NCI-H2171 (cell line): ENCODE data around the gene RPL34.
A peak's percentile ranks its signal among the peaks of the same experiment; 100 is the strongest.
"Not testable (repeated sequence)": the region's sequence is repeated elsewhere in the genome, so short reads cannot be mapped to it uniquely, and the experiment has no call there.

Experiments used
- DNase-seq: peaks from one replicate; lab custom pipeline; 2025; lab: John Stamatoyannopoulos, UW

Gene RPL34

GRCh38 chr4:108620101-108620932 lies at the start of gene RPL34:
RPL34 (plus strand) TSS chr4:108620576; CDS start chr4:108621960, 1,384 bp downstream.
- peak; percentile 85 for DNase-seq

DNA sequence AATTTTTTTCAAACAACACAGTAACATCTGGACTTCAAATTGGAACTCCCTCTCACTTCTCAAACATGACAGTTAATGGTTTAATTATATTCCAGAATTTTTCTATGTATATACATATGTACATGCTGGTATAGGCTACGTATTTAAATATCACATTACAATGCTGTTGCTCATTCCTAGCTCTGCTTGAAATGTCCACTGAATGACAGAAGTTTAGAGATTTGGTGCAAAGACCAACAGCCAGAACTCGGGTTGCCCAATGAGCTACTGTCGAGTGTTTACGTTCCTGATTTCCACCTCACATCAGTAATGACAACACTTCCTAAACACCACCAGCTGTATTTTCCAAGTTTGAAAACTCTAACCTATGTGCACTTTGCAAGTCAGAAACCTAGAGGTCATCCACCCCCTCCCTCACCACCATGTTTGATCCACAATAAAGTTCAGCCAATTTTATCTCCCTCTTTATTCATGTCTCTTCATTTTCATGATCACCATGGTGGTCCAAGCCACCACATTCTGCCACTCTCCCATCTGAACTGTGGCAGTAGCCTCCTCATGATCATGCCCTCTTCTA lies 49.3 kb upstream of the RPL34 start:
- DNase-seq: no peak

DNA sequence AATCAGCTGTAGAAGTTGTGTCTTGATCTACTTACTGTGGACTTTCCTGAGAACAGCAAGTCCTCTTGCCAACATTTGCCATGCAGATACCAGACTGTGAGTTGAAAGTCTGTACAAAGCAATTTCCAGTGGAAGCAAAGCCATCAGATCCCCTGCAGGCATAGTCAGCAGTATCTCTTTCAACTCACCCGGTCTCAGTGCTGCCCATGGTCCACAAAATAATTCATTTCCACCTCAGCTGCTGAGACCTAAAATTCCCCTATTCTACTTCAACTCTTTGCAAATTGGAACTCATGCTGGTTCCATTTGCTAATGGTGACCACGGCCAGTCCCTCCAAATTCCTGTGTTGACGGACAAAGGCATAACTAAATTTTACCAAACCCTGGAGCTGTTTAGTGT lies 46.0 kb upstream of the RPL34 start:
- DNase-seq: no peak

DNA sequence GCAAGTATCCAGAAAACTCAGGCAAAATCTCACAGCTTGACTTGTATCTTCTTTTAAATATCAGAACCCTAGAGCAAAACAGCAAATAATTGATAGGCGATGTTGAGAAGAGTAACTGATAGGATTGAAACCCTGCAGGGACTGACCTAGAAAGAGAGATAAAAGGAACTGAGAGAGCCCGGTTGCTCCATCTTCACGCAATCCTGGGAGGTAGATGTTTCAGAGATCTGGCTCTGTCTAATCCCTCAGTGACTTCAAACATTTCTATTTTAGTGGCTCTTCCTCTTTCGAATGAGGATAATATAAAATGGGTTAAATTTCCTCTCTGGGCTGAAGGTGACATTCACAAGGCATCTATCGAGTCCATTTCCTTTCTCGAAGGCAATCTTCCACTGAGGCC lies 39.3 kb upstream of the RPL34 start:
- no peak for DNase-seq

DNA sequence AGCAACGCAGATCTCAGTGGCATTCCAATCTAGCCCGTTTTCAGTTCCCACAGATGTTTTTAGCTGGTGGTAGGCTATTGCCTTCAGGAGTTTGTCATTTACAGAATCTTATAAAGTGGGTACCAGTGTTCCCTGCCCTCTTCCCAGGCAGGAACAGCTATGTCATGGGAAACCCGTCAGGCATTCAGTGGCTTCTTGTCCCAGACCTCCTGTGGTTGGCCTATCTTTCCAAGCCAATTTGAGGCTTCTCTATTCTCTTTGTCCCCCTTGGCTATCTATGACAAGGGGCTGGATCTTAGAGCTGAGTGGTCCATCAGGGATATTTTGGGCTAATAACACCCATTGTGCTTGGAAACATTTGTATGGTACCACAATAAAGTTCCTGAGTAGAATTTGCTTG lies 33.6 kb upstream of the RPL34 start:
- DNase-seq: no peak

DNA sequence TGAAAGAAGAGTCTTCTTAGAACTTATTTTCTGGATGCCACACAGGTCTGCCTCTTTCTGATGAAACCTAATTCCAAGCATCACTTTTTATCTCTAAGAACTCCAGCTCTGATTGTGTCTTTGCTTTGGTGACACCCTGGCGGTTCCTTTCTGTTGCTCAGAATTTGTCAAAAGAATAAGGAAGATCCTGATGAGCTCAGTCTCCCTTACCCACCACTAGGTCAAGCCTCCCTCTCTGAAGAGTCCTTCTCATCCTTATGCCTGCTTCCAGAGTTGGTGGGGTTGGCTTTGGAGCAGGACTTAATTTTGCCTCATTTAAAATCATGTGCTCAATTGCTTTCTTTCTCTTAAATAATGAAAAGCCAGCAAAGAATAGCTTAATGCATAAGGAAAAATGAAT lies 31.5 kb upstream of the RPL34 start:
- no peak for DNase-seq

- DNase-seq: no peak
Measured at GRCh38 chr4:108589961-108590360, 30.4 kb upstream of the RPL34 start.

DNA sequence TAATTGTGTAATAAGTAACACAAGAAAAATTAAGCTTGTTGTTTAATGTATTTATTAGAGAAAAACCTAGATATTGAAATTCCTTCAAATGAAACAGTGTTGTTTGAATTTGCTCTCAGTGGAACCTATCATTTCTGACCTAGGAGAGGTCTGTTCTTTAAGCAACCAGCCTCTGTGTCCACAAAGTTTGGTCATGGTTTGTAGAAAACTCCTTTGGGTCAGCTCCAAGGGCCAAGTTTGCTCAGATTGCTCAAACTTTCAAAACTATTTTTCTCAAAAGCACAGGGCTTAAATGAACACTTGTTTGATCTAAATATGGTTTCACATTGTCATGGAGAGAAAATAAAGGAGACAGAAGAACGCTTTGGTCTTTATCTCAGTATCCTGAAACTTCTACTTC lies 29.6 kb upstream of the RPL34 start:
- DNase-seq: no peak

GRCh38 chr4:108592674-108592986 lies 27.7 kb upstream of the RPL34 start:
- no peak for DNase-seq

GRCh38 chr4:108594296-108594695 lies 26.1 kb upstream of the RPL34 start:
- not testable (repeated sequence) for DNase-seq

- no peak for DNase-seq
Measured at GRCh38 chr4:108596344-108596743, 24.0 kb upstream of the RPL34 start.

DNA sequence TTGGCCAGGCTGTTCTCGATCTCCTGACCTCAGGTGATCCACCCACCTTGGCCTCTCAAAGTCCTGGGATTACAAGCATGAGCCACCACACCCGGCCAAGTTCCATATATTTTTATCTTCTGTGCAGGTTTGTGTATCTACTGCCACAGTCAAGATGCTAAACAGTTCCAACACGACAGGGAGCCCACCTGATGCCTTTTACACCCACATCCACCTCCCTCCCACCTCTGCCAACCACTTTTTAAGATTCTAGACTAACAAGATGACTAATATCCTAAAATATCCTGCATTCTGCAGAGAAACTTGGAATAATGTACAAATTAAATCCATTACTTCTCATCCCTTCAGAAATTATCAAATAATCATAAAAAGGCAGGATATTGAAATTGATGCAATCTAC lies 19.3 kb upstream of the RPL34 start:
- no peak for DNase-seq

DNA sequence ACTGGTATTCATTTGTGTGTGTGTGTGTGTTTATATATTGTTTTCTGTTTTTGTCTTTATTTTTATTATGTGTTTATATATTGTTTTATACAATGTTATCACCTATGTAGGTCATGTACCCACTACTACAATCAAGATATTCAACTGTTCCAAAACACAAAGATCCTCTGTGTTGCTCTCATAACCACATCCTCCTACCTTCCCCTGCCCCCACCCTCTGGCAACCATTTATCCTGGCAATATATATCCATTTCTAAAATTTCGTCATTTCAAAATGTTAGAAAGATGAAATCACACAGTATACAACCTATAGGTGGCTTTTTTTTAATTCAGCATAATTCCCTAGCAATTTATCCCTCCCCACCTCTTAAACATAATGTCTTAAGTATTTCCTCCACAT lies 18.8 kb upstream of the RPL34 start:
- DNase-seq: no peak

- no peak for DNase-seq
Measured at GRCh38 chr4:108602163-108602562, 18.2 kb upstream of the RPL34 start.

- DNase-seq: no peak
Measured at GRCh38 chr4:108607079-108607815, 13.1 kb upstream of the RPL34 start.

DNA sequence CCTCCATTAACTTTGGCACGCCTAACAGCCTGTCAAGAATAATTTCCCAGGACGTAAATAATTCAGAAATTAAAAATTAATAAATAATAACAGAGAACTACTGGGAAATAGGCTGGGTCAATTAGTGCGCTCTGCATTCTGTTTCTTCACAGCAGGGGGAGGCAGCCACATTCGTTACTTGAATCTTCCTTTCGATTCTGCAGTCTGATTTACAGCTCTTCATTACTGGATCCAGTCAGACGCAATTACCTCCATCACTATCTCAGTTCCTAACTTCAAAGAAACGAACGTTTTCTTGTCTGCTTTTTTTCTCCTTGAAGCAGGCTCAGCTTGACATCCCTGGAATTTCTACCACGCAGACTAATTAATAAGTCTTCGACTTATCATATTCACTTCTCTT lies 9.0 kb upstream of the RPL34 start:
- DNase-seq: no peak

GRCh38 chr4:108612365-108612764 lies 8.0 kb upstream of the RPL34 start:
- no peak for DNase-seq

DNA sequence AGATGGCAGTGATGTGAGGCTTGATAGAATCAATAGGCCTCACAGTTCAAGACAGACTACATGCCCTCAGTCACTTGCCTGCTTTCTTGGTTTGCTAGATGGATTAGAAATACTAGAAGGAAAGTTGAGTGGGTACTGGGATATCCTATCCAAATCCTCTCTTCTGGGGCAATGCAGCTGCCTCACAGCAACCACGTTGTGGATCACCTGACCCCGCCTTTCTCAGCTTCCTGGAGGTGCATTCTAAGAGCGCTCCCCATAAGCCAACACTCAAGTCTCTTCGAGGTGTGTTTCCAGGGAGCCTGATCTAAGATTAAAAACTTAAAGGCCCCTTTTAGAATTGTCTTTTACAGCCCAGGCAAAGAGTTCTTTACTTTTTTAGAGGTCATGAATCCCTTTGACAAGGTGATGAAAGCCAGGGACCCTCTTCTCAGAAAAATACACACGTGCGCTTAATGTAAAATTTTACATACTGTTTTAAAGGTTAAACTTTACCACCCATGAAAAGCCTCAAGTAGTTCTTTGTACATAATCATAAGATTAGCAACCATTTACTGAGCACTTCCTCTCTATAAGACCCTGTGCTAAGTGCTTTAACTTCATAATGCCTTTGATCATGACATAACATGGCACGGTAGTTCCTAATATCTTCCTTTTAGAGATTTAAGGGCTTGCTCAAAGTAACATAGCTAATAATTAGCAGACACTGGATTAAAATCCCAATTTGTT lies 840 bp upstream of the RPL34 start:
- no peak for DNase-seq

GRCh38 chr4:108620933-108621905 lies 843 bp downstream of the RPL34 start:
- no peak for DNase-seq

- no peak for DNase-seq
Measured at GRCh38 chr4:108622022-108622421, 1.6 kb downstream of the RPL34 start.

DNA sequence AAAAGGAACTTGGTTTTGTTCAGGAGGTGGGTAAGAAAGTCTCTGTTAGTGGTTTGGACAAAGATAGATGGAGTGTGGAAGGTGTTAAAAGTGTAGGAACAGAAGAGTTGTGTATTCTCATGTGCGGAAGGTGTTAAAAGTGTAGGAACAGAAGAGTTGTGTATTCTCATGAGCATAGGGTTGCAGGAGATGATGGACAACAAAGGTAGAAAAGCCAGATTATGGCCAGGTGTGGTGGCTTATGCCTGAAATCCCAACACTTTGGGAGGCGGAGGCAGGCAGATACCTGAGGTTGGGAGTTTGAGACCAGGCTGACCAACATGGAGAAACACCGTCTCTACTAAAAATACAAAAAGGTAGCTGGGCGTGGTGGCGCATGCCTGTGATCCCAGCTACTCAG lies 2.5 kb downstream of the RPL34 start:
- no peak for DNase-seq
